Mucosa of descending colon (tissue), 3 donors: ENCODE measurements around the gene PTPRN2. TPM values are rescaled to one million over a fixed set of nuclear protein-coding genes. Genes with fewer than 3 reads are reported as not detected.

Experiments used
- ATAC-seq: fragments of 200-7000 bp; cut with Tn5 transposase; one replicate; pipeline ENCODE4 v1.9.1; 2020; ENCODE audit warnings: mild to moderate bottlenecking, moderate library complexity
- DNase-seq, 3 donors: peaks; one replicate each; pipeline ENCODE4 v3.0.0-alpha.2; 2020
- H3K36me3 ChIP-seq: fragments of 200-600 bp; one replicate; pipeline ENCODE4 v1.8.0; 2021; ENCODE audit warnings: low read depth, mild to moderate bottlenecking
- H3K4me1 ChIP-seq: fragments of 200-600 bp; one replicate; pipeline ENCODE4 v1.8.0; 2021; ENCODE audit warnings: low read depth, mild to moderate bottlenecking
- H3K4me3 ChIP-seq: fragments of 200-600 bp; one replicate; pipeline ENCODE4 v1.8.0; 2021; ENCODE audit warnings: mild to moderate bottlenecking
- H3K9me3 ChIP-seq: fragments of 200-600 bp; one replicate; pipeline ENCODE4 v1.8.0; 2021; ENCODE audit warnings: mild to moderate bottlenecking
- intact Hi-C, 2 donors: fragments of 100-400 bp; cut with DNase I in 1 of 2; cut with micrococcal nuclease in 1 of 2; formaldehyde crosslinking; loops; one replicate each; pipeline versions ENCODE4 v1.11.0 to v1.11.1; 2022; cut with DNase I, micrococcal nuclease
- total RNA-seq, 3 donors: library from RNA; stranded (reverse); fragmentation: NEBNext Ultra II Directional in 2 of 3; extraction: Animal tissue kit (Norgen Biotek cat#: 25700) in 2 of 3; gene quantifications; one replicate each; pipeline versions ENCODE4 v1.2.1 to v1.2.4, GENCODE V29; 2021 to 2023
- TF ChIP-seq, protein P1 (sequence below): fragments of 200-600 bp; IDR thresholded peaks from one replicate; pipeline ENCODE4 v1.8.0; 2022; ENCODE audit warnings: antibody characterized with exemption, mild to moderate bottlenecking
- donor health status: DM: no; HTN: no; CAD: no; lungs with moderate emphysema.
- donor health status: DM: no; HTN: no; CAD: no.
- donor health status: DM: no; HTN: yes; CAD: no.

PTPRN2 gene
- total RNA-seq, 3 donors from 2014 or later, result 12.5 to 28.0 (median 26.2) TPM

DNA sequence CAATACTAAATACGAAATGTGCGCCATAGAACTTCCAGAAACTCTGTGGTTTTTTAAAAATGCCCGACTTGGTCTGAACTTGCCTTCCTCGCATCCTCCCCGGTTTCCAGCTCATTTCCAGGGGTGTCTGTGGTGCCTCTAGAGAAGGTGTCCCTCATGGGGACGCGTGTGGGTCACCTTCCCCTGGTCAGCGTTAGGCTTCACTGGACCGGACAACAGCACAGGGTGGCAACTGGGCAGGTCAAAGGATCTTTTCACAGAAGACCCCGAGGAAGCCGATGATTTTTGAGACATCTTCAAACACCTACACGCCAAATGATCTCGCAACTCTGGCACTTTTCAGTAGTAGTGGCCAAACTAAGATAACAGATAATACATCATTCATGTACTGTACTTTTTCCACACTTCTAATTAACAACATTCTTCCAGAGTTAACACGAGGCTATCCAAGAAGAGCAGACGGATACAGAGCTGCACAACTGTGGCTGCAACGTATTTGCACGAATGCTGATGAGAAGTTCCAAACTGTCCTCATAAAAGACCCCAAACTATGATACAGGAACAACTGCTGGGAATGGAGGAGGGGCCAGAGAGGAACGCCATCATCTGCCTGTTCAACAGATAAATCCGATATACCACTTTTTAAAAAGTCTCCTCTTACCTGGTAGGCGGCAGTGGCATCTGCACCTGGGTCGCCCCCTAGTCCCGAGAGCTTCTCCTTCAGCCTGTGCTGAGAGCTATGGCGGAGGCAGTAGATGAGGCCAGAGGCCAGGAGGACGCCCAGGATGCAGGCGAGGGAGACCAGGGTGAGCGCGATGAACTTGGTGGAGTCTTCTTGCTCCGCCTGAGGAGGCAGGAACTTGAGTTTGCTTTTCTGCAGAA is 905.3 kb downstream of the PTPRN2 start:
- DNase-seq (no peak), ATAC-seq (no peak)
- TF ChIP-seq, protein P1, sequence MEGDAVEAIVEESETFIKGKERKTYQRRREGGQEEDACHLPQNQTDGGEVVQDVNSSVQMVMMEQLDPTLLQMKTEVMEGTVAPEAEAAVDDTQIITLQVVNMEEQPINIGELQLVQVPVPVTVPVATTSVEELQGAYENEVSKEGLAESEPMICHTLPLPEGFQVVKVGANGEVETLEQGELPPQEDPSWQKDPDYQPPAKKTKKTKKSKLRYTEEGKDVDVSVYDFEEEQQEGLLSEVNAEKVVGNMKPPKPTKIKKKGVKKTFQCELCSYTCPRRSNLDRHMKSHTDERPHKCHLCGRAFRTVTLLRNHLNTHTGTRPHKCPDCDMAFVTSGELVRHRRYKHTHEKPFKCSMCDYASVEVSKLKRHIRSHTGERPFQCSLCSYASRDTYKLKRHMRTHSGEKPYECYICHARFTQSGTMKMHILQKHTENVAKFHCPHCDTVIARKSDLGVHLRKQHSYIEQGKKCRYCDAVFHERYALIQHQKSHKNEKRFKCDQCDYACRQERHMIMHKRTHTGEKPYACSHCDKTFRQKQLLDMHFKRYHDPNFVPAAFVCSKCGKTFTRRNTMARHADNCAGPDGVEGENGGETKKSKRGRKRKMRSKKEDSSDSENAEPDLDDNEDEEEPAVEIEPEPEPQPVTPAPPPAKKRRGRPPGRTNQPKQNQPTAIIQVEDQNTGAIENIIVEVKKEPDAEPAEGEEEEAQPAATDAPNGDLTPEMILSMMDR, result no peak
- intact Hi-C loops, result no loop called here
- Histone ChIP-seq H3K4me3 (no peak overlapping the region), H3K4me1 (no peaks in the 10 kb centered on the region), H3K9me3 (no peaks in the 10 kb centered on the region), H3K36me3 (no peaks in the 10 kb centered on the region)

DNA sequence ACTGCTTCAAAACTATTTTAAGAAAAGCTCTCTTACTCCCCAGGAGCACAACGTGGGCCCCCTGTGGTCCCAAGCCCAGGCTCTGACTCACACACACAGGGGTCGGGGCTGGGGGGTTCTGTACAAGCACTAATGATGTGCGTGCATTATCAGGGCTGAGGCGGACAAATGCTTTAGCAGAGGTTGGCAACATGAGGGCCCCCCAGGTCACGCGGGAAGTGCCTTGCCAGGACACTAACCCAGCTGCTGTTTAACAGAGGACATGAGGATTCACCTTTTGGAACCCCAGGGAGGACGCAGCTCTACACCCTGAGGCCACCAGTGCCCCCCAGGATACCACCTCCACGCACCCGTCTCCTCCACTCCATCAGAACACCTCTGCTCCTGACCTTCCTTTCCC is 908.0 kb downstream of the PTPRN2 start:
- no peaks in the 10 kb centered on the region for H3K36me3 ChIP-seq
- intact Hi-C loops, result no loop called here
- ATAC-seq (no peak), DNase-seq (no peak)
- peaks cover 6% of the 10 kb centered on the region for H3K4me1 ChIP-seq
- H3K9me3 ChIP-seq, result no peaks in the 10 kb centered on the region
- TF ChIP-seq, protein P1, result no peak
- H3K4me3 ChIP-seq, result no peak overlapping the region

DNA sequence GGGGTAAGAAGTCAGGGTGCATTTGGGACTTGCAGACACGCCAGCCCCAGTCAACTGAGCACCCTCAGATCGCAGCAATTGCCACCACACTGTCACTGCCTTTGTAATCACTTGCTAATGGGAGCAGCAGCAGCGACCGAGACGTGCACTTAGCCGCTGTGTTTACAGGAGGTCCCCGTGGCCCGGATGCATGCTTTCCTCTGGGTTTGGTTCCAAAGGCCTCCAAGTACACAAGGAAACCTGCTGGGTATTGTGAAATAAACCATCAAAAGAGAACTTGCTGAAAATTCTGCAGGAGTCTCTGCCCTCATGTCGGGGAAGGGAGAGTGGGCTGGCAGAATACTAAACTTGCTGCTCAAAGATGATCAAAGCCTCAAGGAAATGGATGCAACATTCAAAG is 909.1 kb downstream of the PTPRN2 start:
- DNase-seq (no peak), ATAC-seq (no peak)
- H3K9me3 ChIP-seq, result no peaks in the 10 kb centered on the region
- no peaks in the 10 kb centered on the region for H3K36me3 ChIP-seq
- intact Hi-C loops, result no loop called here
- no peak overlapping the region for H3K4me3 ChIP-seq
- TF ChIP-seq, protein P1, result no peak
- H3K4me1 ChIP-seq, result peaks cover 6% of the 10 kb centered on the region

DNA sequence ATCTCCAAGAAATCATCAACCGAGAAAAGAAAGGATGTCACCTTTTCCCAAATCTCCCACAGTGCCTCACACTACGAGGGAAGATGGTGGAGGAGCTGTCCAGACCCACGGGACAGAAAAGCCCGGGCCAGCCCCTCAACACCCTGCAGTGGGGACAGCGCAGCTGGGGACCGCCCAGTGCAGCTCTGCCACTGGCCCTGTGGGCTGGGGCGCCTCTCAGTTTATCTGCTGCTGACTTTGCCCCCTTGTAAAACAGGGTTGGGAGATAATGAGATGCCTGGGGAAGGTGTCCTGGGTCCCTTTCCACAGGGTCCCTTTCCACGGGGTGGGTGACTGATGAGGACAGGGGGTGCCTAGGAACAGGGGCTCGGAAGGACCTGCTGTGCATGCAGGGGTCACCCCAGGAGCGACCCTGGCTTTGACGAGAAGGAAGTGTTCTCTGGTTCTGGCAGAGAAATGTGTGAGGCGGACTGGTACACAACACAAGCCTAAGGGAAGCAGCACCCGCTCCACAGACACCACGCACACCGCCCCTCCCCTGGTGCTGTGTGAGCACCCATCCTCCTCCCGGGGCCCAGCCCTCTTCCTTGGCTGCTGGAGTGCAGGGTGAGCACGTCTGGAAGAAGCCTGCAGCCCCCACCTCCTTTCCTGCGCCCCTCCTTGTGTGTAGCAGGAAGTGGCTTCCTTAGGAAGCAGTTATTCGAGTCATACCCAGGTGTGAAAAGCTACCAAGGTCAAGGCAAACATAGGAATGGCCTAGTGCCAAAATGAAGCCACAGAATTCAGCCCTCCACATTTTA is 911.0 kb downstream of the PTPRN2 start:
- peak; percentile 62 for ATAC-seq
- TF ChIP-seq, protein P1, result no peak
- intact Hi-C loops, result no loop called here
- peak in 2 of 3 donors; percentile 19 to 39 for DNase-seq
- H3K9me3 ChIP-seq, result no peaks in the 10 kb centered on the region
- no peaks in the 10 kb centered on the region for H3K36me3 ChIP-seq
- H3K4me3 ChIP-seq, result no peak overlapping the region
- H3K4me1 ChIP-seq, result peaks cover 6% of the 10 kb centered on the region

DNA sequence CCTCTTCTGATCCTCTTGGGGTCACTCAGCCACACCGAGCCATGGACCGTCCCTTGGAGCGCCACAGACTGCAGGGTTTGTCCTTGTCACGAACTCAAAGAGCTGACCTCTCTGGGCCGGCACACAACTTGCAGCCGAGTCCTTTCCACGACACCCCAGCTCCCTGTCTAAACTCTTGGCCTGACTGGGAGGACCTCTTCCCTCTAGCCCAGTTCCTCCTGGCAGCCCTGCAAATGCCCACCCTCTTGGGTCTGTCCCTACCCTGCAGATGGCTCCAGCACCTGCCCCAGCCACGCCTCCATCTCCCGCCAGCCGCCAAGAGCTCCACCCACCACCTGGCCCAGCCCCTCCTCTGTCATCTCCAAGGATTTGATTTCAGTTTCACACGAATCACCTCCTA is 911.6 kb downstream of the PTPRN2 start:
- H3K4me1 ChIP-seq, result peaks cover 6% of the 10 kb centered on the region
- DNase-seq, result peak in 2 of 3 donors; percentile 39 to 43
- ATAC-seq, result peak; percentile 76
- no peaks in the 10 kb centered on the region for H3K36me3 ChIP-seq
- no peaks in the 10 kb centered on the region for H3K9me3 ChIP-seq
- intact Hi-C loops, result no loop called here
- H3K4me3 ChIP-seq, result no peak overlapping the region
- TF ChIP-seq, protein P1, result no peak
